Kidney epithelial cell (primary cell): Measurements from ENCODE around the gene SORL1. TPM values are rescaled to one million over a fixed set of nuclear protein-coding genes. Genes with fewer than 3 reads are reported as not detected.

Source experiments
- DNase-seq: peaks from one replicate; pipeline ENCODE4 v3.0.0-alpha.2; 2010; ENCODE audit warnings: low read depth
- H3K27me3 ChIP-seq: 2 replicates; pipeline ENCODE4 v1.6.0; 2011; ENCODE audit warnings: low read length; ENCODE audit not compliant: control insufficient read depth, insufficient read depth
- H3K36me3 ChIP-seq: 2 replicates; pipeline ENCODE4 v1.5.1; 2011; ENCODE audit warnings: low read length; ENCODE audit not compliant: control insufficient read depth, insufficient read depth
- H3K4me3 ChIP-seq: 2 replicates; pipeline ENCODE4 v1.5.1; 2011; ENCODE audit warnings: low read depth, mild to moderate bottlenecking, control low read depth, low read length
- total RNA-seq: library from RNA; depleted of rRNA; stranded (reverse); fragments of >200 nt; gene quantifications from 2 replicates; pipeline ENCODE4 v1.2.3, GENCODE V29; 2015
- TF ChIP-seq, protein P1 (sequence below): IDR thresholded peaks from 2 replicates; pipeline ENCODE4 v1.5.1; 2011; ENCODE audit warnings: mild to moderate bottlenecking, moderate library complexity, low read length, control low read depth, inconsistent platforms; ENCODE audit not compliant: insufficient read depth, poor library complexity, severe bottlenecking

The SORL1 gene
- total RNA-seq, 1 donor from 2014 or later, result 4.1 TPM

GRCh38 chr11:121643479-121644186 lies 191.5 kb downstream of the SORL1 start:
- no peaks in the 10 kb centered on the region for H3K36me3 ChIP-seq
- no peaks in the 10 kb centered on the region for H3K27me3 ChIP-seq
- TF ChIP-seq, protein P1, sequence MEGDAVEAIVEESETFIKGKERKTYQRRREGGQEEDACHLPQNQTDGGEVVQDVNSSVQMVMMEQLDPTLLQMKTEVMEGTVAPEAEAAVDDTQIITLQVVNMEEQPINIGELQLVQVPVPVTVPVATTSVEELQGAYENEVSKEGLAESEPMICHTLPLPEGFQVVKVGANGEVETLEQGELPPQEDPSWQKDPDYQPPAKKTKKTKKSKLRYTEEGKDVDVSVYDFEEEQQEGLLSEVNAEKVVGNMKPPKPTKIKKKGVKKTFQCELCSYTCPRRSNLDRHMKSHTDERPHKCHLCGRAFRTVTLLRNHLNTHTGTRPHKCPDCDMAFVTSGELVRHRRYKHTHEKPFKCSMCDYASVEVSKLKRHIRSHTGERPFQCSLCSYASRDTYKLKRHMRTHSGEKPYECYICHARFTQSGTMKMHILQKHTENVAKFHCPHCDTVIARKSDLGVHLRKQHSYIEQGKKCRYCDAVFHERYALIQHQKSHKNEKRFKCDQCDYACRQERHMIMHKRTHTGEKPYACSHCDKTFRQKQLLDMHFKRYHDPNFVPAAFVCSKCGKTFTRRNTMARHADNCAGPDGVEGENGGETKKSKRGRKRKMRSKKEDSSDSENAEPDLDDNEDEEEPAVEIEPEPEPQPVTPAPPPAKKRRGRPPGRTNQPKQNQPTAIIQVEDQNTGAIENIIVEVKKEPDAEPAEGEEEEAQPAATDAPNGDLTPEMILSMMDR, result no peak
- DNase-seq, result no peak
- no peak overlapping the region for H3K4me3 ChIP-seq

DNA sequence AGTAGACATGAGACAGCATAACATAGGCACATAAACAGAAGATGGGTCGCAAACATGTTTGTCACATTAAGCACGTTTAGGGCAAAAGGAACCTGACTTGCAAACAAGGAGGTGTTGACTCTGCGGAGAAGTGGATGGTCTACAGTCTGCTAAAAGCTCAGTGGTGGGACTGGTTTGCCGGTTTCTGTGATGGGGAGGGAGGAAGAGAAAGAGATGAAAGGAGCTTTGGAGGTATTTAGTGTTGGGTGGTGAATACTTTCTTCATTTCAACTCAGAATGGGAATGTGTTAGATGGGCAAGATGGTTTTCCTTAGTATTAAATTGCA lies 192.0 kb downstream of the SORL1 start:
- H3K4me3 ChIP-seq, result no peak overlapping the region
- H3K27me3 ChIP-seq, result no peaks in the 10 kb centered on the region
- TF ChIP-seq, protein P1, result no peak
- DNase-seq, result no peak
- H3K36me3 ChIP-seq, result no peaks in the 10 kb centered on the region

GRCh38 chr11:121645001-121645400 lies 192.9 kb downstream of the SORL1 start:
- no peaks in the 10 kb centered on the region for H3K36me3 ChIP-seq
- H3K27me3 ChIP-seq, result no peaks in the 10 kb centered on the region
- TF ChIP-seq, protein P1, result no peak
- DNase-seq, result no peak
- H3K4me3 ChIP-seq, result no peak overlapping the region

- H3K36me3 ChIP-seq, result no peaks in the 10 kb centered on the region
- no peak overlapping the region for H3K4me3 ChIP-seq
- no peak for DNase-seq
- no peaks in the 10 kb centered on the region for H3K27me3 ChIP-seq
- TF ChIP-seq, protein P1, result no peak
These were observed 193.5 kb downstream of the SORL1 start for GRCh38 chr11:121645596-121645995.

GRCh38 chr11:121648306-121648705 lies 196.2 kb downstream of the SORL1 start:
- no peaks in the 10 kb centered on the region for H3K27me3 ChIP-seq
- DNase-seq, result no peak
- H3K36me3 ChIP-seq, result no peaks in the 10 kb centered on the region
- TF ChIP-seq, protein P1, result no peak
- H3K4me3 ChIP-seq, result no peak overlapping the region

- Histone ChIP-seq H3K36me3 (no peaks in the 10 kb centered on the region), H3K4me3 (no peak overlapping the region), H3K27me3 (no peaks in the 10 kb centered on the region)
- no peak for DNase-seq
- TF ChIP-seq, protein P1, result no peak
These were observed 197.7 kb downstream of the SORL1 start for GRCh38 chr11:121649798-121650197.
